HepG2 (cell line): ENCODE measurements around the gene ZNHIT1. TPM values are rescaled to one million over a fixed set of nuclear protein-coding genes. Genes with fewer than 3 reads are reported as not detected.

Source experiments
- ATAC-seq: fragments of 200-7000 bp; cut with Tn5 transposase; 3 replicates; pipeline ENCODE4 v1.9.1; 2020; ENCODE audit warnings: mild to moderate bottlenecking, moderate library complexity
- BruUV-seq: library from RNA; stranded (reverse); fragments of 400-500 nt; replicated peaks from 2 replicates; lab custom pipeline; 2021; lab: Mats Ljungman, UMichigan
- CTCF ChIA-PET: fragments of 300-600 bp; formaldehyde crosslinking; extraction: SDS; loops from one replicate; lab custom pipeline; 2021; ENCODE audit warnings: low total read pairs, inconsistent platforms, low intra/inter-chr PET ratio; lab: Yijun Ruan, JAX
- POLR2A ChIA-PET: fragments of 350-600 bp; sonication (Branson Sonifier 250); formaldehyde crosslinking; loops from one replicate; lab custom pipeline; 2020; ENCODE audit warnings: antibody characterized with exemption, inconsistent platforms; lab: Yijun Ruan, JAX
- DNase-seq: peaks from one replicate; pipeline ENCODE4 v3.0.0-alpha.2; 2015; ENCODE audit warnings: low spot score
- FAIRE-seq: peaks from 3 replicates; lab custom pipeline; 2011; peaks lifted over from hg19 to GRCh38; lab: Jason Lieb, UNC
- H2AFZ ChIP-seq: one replicate; pipeline ENCODE4 v1.6.1; 2011; ENCODE audit warnings: low read length, inconsistent platforms
- H3K27ac ChIP-seq: fragments of 300-600 bp; 3 replicates; pipeline ENCODE4 v1.8.0; 2011; ENCODE audit warnings: mixed run types, mild to moderate bottlenecking, mixed read lengths, low read length, inconsistent platforms; ENCODE audit not compliant: insufficient read depth; ENCODE audit errors: extremely low read length
- H3K27me3 ChIP-seq, 2 experiments: fragments of 200-600 bp in 1 of 2; 2 replicates in 1 of 2; 3 replicates in 1 of 2; pipeline versions ENCODE4 v1.6.0 to v1.8.0; 2011; ENCODE audit warnings: low read length in 2 of 2, mild to moderate bottlenecking in 2 of 2, moderate library complexity in 2 of 2, inconsistent platforms in 1 of 2; ENCODE audit not compliant: insufficient read depth in 2 of 2, control insufficient read depth in 1 of 2
- H3K36me3 ChIP-seq, 2 experiments: fragments of 200-600 bp in 1 of 2; replicated peaks in 1 of 2; 2 replicates in 1 of 2; 3 replicates in 1 of 2; pipeline versions ENCODE4 v1.5.1 to v1.8.0; 2011; ENCODE audit warnings: low read length in 2 of 2, inconsistent platforms in 1 of 2; ENCODE audit not compliant: insufficient read depth in 2 of 2, control insufficient read depth in 1 of 2
- H3K4me1 ChIP-seq: 2 replicates; pipeline ENCODE4 v1.5.1; 2012; ENCODE audit warnings: low read length, inconsistent platforms; ENCODE audit not compliant: insufficient read depth
- H3K4me2 ChIP-seq: 2 replicates; pipeline ENCODE4 v1.6.0; 2011; ENCODE audit warnings: low read depth, low read length, inconsistent platforms
- H3K4me3 ChIP-seq, 3 experiments: fragments of 200-600 bp in 1 of 3; sonication (generic), shearing (Covaris generic) in 1 of 3; replicated peaks in 1 of 3; 2 replicates each; pipeline ENCODE4 v1.5.1; 2011 to 2016; ENCODE audit warnings: low read length in 3 of 3, inconsistent platforms in 2 of 3, low read depth in 2 of 3, mild to moderate bottlenecking in 2 of 3, control low read depth in 1 of 3, mixed read lengths in 1 of 3; ENCODE audit not compliant: insufficient read depth in 1 of 3
- H3K79me2 ChIP-seq: one replicate; pipeline ENCODE4 v1.6.1; 2011; ENCODE audit warnings: low read length, inconsistent platforms; ENCODE audit not compliant: insufficient read depth
- H3K9ac ChIP-seq: 2 replicates; pipeline ENCODE4 v1.6.0; 2011; ENCODE audit warnings: mild to moderate bottlenecking, low read depth, low read length, inconsistent platforms; ENCODE audit not compliant: insufficient read depth
- H3K9me3 ChIP-seq: 2 replicates; pipeline ENCODE4 v1.5.1; 2012; ENCODE audit warnings: mild to moderate bottlenecking, low read length
- H4K20me1 ChIP-seq: 2 replicates; pipeline ENCODE4 v1.6.0; 2011; ENCODE audit warnings: inconsistent platforms, mild to moderate bottlenecking, low read length, moderate library complexity; ENCODE audit not compliant: insufficient read depth
- AKAP8 ChIP-seq: sonication (generic); formaldehyde crosslinking; IDR thresholded peaks from 2 replicates; pipeline ENCODE4 v1.5.1; 2020; ENCODE audit warnings: mild to moderate bottlenecking, missing genetic modification reagents
- DNMT3B ChIP-seq: conservative IDR thresholded peaks from 2 replicates; pipeline ENCODE4 v1.6.1; 2016; ENCODE audit warnings: missing biosample characterization, control low read depth
- GABPB1 ChIP-seq: IDR thresholded peaks from 2 replicates; pipeline ENCODE4 v1.6.1; 2016; ENCODE audit warnings: mild to moderate bottlenecking, missing genetic modification reagents, moderate library complexity, missing compliant biosample characterization
- GZF1 ChIP-seq: sonication (generic); formaldehyde crosslinking; IDR thresholded peaks from 2 replicates; pipeline ENCODE4 v1.5.1; 2020; ENCODE audit warnings: mild to moderate bottlenecking, missing genetic modification reagents
- HNRNPL ChIP-seq: fragments of 200-400 bp; formaldehyde crosslinking; IDR thresholded peaks from 2 replicates; pipeline ENCODE4 v1.6.1; 2017; ENCODE audit warnings: mild to moderate bottlenecking, low read depth, low read length
- MZF1 ChIP-seq: sonication (generic); formaldehyde crosslinking; IDR thresholded peaks from 2 replicates; pipeline ENCODE4 v1.8.1; 2023; ENCODE audit warnings: mild to moderate bottlenecking, missing genetic modification reagents, borderline replicate concordance
- NR2F2 ChIP-seq: IDR thresholded peaks from 2 replicates; pipeline ENCODE4 v1.6.1; 2012; ENCODE audit warnings: low read depth, inconsistent platforms, borderline replicate concordance
- TBX2 ChIP-seq: sonication (generic); formaldehyde crosslinking; IDR thresholded peaks from 2 replicates; pipeline ENCODE4 v1.5.0; 2020; ENCODE audit warnings: missing genetic modification reagents, mild to moderate bottlenecking, borderline replicate concordance
- ZBTB38 ChIP-seq: sonication (generic); formaldehyde crosslinking; IDR thresholded peaks from 2 replicates; pipeline ENCODE4 v1.5.1; 2020; ENCODE audit warnings: mild to moderate bottlenecking, missing genetic modification reagents
- ZNF883 ChIP-seq: sonication (generic); formaldehyde crosslinking; IDR thresholded peaks from 2 replicates; pipeline ENCODE4 v1.5.1; 2020; ENCODE audit warnings: mild to moderate bottlenecking, missing genetic modification reagents; ENCODE audit errors: not compliant biosample characterization
- WGBS: methylation state at CpG from one replicate; pipeline ENCODE4 v1.1.6; 2017; ENCODE audit warnings: low lambda C conversion rate; 5-methylcytosine and 5-hydroxymethylcytosine counted together
- in situ Hi-C: cut with HindIII; loops from 2 replicates; pipeline ENCODE4 v1.10.0; 2017; ENCODE audit warnings: low pct_unique_long_range_greater_than_20kb; ENCODE audit not compliant: extremely low pct_ligation_motif_present
- intact Hi-C: fragments of 100-400 bp; cut with micrococcal nuclease; formaldehyde crosslinking; loops from one replicate; pipeline ENCODE4 v1.10.0; 2022; ENCODE audit not compliant: unreplicated experiment
- polyA plus RNA-seq, 8 experiments: library from polyadenylated mRNA; depleted of rRNA in 3 of 8; stranded (reverse) in 7 of 8; unstranded in 1 of 8; fragments of >200 nt; fragmentation: Illumina TruSeq in 4 of 8; extraction: Trizol in 4 of 8; gene quantifications; 2 replicates each; pipeline versions ENCODE4 v1.2.1 to v1.2.3, GENCODE V29; 2011 to 2016; ENCODE audit warnings: low read depth in 4 of 8, missing spikeins in 1 of 8, mixed read lengths in 1 of 8; ENCODE audit not compliant: insufficient read depth in 1 of 8
- total RNA-seq, 5 experiments: library from RNA; depleted of rRNA; stranded (reverse); fragments of >200 nt; fragmentation: Illumina TruSeq; extraction: Trizol; gene quantifications; 2 replicates each; pipeline ENCODE4 v1.2.3, GENCODE V29; 2016; ENCODE audit warnings: low read depth in 1 of 5
- TF ChIP-seq, protein P1 (sequence below): sonication (generic); formaldehyde crosslinking; IDR thresholded peaks from 2 replicates; pipeline ENCODE4 v1.4.0; 2020; ENCODE audit warnings: missing genetic modification reagents
- TF ChIP-seq, protein P2 (sequence below): sonication (generic); formaldehyde crosslinking; IDR thresholded peaks from 2 replicates; pipeline ENCODE4 v1.4.0; 2020; ENCODE audit warnings: missing genetic modification reagents, mild to moderate bottlenecking, borderline replicate concordance
- TF ChIP-seq, protein P3 (sequence below): sonication (generic); formaldehyde crosslinking; IDR thresholded peaks from 2 replicates; pipeline ENCODE4 v1.8.0; 2022; ENCODE audit warnings: mild to moderate bottlenecking, missing genetic modification reagents, moderate library complexity
- TF ChIP-seq, protein P4 (sequence below): sonication (generic); formaldehyde crosslinking; IDR thresholded peaks from 2 replicates; pipeline ENCODE4 v1.5.1; 2020; ENCODE audit warnings: missing genetic modification reagents, mild to moderate bottlenecking, borderline replicate concordance

ZNHIT1 gene
- total and polyA plus RNA-seq, 2 of the 13 experiments (the other 11 are each of a cell fraction or from before 2014, with no cell fraction given), result 32.5 to 64.5 TPM

DNA sequence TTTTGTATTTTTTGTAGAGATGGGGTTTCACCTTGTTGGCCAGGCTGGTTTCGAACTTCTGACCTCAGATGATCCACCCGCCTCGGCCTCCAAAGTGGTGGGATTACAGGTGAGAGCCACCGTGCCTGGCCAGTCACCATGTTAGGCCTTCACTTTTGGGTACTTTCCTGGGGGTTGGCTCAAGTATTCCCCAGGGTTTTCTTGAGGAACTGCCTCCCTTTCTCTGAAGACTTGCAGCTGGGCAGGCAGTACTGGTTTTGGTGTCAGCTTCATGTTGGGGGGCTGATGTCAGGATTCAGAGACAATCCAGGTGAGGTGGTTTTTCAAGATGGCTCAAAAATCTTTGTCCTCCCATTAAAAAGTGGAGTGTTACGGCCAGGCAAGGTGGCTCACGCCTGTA is 7.7 kb downstream of the ZNHIT1 start:
- no TSS peak for BruUV-seq
- Histone ChIP-seq H3K27ac (no peak overlapping the region), H3K4me3 (no peak overlapping the region), H3K9ac (no peak overlapping the region), H3K27me3 (no peaks in the 10 kb centered on the region), H3K4me2 (no peak overlapping the region), H3K79me2 (no peaks in the 10 kb centered on the region), H2AFZ (no peak overlapping the region), H3K4me1 (peaks cover 7% of the 10 kb centered on the region), H4K20me1 (no peaks in the 10 kb centered on the region), H3K36me3 (peaks cover 4 to 37% of the 10 kb centered on the region in 2 experiments; a peak in 4 of 5 replicates), H3K9me3 (no peaks in the 10 kb centered on the region)
- intact Hi-C loops, result no loop called here
- POLR2A ChIA-PET, result interaction anchor here (0.6 kb wide), 1 partner anchor 39 kb away, joined by 3 read pairs; no protein-coding TSS in a partner anchor
- DNase-seq (no peak), FAIRE-seq (no peak), ATAC-seq (no peak)
- in situ Hi-C loops, result no loop called here
- WGBS, result 98% methylated on average over 6 of the region's 6 CpGs
- CTCF ChIA-PET, result no interaction called here
- TF ChIP-seq ZNF883 (CRISPR knock-in tag) (no peak), MZF1 (CRISPR knock-in tag) (no peak), GABPB1 (CRISPR knock-in tag) (no peak), NR2F2 (no peak), HNRNPL (no peak), DNMT3B (CRISPR knock-in tag) (no peak), AKAP8 (no peak), GZF1 (CRISPR knock-in tag) (no peak), ZBTB38 (no peak), TBX2 (CRISPR knock-in tag) (no peak)
- TF ChIP-seq, protein P1, sequence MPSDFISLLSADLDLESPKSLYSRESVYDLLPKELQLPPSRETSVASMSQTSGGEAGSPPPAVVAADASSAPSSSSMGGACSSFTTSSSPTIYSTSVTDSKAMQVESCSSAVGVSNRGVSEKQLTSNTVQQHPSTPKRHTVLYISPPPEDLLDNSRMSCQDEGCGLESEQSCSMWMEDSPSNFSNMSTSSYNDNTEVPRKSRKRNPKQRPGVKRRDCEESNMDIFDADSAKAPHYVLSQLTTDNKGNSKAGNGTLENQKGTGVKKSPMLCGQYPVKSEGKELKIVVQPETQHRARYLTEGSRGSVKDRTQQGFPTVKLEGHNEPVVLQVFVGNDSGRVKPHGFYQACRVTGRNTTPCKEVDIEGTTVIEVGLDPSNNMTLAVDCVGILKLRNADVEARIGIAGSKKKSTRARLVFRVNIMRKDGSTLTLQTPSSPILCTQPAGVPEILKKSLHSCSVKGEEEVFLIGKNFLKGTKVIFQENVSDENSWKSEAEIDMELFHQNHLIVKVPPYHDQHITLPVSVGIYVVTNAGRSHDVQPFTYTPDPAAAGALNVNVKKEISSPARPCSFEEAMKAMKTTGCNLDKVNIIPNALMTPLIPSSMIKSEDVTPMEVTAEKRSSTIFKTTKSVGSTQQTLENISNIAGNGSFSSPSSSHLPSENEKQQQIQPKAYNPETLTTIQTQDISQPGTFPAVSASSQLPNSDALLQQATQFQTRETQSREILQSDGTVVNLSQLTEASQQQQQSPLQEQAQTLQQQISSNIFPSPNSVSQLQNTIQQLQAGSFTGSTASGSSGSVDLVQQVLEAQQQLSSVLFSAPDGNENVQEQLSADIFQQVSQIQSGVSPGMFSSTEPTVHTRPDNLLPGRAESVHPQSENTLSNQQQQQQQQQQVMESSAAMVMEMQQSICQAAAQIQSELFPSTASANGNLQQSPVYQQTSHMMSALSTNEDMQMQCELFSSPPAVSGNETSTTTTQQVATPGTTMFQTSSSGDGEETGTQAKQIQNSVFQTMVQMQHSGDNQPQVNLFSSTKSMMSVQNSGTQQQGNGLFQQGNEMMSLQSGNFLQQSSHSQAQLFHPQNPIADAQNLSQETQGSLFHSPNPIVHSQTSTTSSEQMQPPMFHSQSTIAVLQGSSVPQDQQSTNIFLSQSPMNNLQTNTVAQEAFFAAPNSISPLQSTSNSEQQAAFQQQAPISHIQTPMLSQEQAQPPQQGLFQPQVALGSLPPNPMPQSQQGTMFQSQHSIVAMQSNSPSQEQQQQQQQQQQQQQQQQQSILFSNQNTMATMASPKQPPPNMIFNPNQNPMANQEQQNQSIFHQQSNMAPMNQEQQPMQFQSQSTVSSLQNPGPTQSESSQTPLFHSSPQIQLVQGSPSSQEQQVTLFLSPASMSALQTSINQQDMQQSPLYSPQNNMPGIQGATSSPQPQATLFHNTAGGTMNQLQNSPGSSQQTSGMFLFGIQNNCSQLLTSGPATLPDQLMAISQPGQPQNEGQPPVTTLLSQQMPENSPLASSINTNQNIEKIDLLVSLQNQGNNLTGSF (CRISPR knock-in tag), result no peak
- TF ChIP-seq, protein P2, sequence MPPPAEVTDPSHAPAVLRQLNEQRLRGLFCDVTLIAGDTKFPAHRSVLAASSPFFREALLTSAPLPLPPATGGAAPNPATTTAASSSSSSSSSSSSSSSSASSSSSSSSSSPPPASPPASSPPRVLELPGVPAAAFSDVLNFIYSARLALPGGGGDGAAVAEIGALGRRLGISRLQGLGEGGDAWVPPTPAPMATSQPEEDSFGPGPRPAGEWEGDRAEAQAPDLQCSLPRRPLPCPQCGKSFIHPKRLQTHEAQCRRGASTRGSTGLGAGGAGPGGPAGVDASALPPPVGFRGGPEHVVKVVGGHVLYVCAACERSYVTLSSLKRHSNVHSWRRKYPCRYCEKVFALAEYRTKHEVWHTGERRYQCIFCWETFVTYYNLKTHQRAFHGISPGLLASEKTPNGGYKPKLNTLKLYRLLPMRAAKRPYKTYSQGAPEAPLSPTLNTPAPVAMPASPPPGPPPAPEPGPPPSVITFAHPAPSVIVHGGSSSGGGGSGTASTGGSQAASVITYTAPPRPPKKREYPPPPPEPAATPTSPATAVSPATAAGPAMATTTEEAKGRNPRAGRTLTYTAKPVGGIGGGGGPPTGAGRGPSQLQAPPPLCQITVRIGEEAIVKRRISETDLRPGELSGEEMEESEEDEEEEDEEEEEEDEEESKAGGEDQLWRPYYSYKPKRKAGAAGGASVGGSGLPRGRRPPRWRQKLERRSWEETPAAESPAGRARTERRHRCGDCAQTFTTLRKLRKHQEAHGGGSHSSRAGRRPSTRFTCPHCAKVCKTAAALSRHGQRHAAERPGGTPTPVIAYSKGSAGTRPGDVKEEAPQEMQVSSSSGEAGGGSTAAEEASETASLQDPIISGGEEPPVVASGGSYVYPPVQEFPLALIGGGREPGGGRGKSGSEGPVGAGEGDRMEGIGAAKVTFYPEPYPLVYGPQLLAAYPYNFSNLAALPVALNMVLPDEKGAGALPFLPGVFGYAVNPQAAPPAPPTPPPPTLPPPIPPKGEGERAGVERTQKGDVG, result no peak
- TF ChIP-seq, protein P3, sequence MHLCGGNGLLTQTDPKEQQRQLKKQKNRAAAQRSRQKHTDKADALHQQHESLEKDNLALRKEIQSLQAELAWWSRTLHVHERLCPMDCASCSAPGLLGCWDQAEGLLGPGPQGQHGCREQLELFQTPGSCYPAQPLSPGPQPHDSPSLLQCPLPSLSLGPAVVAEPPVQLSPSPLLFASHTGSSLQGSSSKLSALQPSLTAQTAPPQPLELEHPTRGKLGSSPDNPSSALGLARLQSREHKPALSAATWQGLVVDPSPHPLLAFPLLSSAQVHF (CRISPR knock-in tag), result no peak
- TF ChIP-seq, protein P4, sequence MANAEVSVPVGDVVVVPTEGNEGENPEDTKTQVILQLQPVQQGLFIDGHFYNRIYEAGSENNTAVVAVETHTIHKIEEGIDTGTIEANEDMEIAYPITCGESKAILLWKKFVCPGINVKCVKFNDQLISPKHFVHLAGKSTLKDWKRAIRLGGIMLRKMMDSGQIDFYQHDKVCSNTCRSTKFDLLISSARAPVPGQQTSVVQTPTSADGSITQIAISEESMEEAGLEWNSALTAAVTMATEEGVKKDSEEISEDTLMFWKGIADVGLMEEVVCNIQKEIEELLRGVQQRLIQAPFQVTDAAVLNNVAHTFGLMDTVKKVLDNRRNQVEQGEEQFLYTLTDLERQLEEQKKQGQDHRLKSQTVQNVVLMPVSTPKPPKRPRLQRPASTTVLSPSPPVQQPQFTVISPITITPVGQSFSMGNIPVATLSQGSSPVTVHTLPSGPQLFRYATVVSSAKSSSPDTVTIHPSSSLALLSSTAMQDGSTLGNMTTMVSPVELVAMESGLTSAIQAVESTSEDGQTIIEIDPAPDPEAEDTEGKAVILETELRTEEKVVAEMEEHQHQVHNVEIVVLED (CRISPR knock-in tag), result no peak
